ENCODE results near the gene CELF5.

CELF5 gene

GRCh38 chr19:3269916-3270671, 45.6 kb downstream of the CELF5 start:
- DNase-seq (ENCODE audit: insufficient read length, low spot score): no peak
- no peak for FAIRE-seq

GRCh38 chr19:3270902-3271301, 46.4 kb downstream of the CELF5 start:
- FAIRE-seq: no peak
- no peak for DNase-seq (ENCODE audit: insufficient read length, low spot score)

- DNase-seq (ENCODE audit: insufficient read length, low spot score) (no peak), FAIRE-seq (no peak)
These were observed 48.0 kb downstream of the CELF5 start for GRCh38 chr19:3272401-3272931.

- FAIRE-seq (no peak), DNase-seq (ENCODE audit: insufficient read length, low spot score) (no peak)
These were observed 48.5 kb downstream of the CELF5 start for GRCh38 chr19:3272952-3273351.

- FAIRE-seq (no peak), DNase-seq (ENCODE audit: insufficient read length, low spot score) (no peak)
These were observed 49.9 kb downstream of the CELF5 start for GRCh38 chr19:3274245-3274941.

GRCh38 chr19:3274942-3275582, 50.6 kb downstream of the CELF5 start:
- peak; percentile 77 for DNase-seq (ENCODE audit: insufficient read length, low spot score)

GRCh38 chr19:3275583-3276340, 51.3 kb downstream of the CELF5 start:
- peak; percentile 88 for DNase-seq (ENCODE audit: insufficient read length, low spot score)
- FAIRE-seq: peak; percentile 68

More at GRCh38 chr19:3274942-3275582, 50.6 kb downstream of the CELF5 start:
- FAIRE-seq: peak; percentile 37

GRCh38 chr19:3276341-3276799, 51.9 kb downstream of the CELF5 start:
- peak; percentile 28 for FAIRE-seq
- no peak for DNase-seq (ENCODE audit: insufficient read length, low spot score)

- FAIRE-seq (no peak), DNase-seq (ENCODE audit: insufficient read length, low spot score) (no peak)
These were observed 53.2 kb downstream of the CELF5 start for GRCh38 chr19:3277649-3278048.

- FAIRE-seq (no peak), DNase-seq (ENCODE audit: insufficient read length, low spot score) (no peak)
These were observed 53.8 kb downstream of the CELF5 start for GRCh38 chr19:3278294-3278693.

GRCh38 chr19:3278749-3279148, 54.3 kb downstream of the CELF5 start:
- no peak for FAIRE-seq
- DNase-seq (ENCODE audit: insufficient read length, low spot score): no peak

GRCh38 chr19:3279306-3279705, 54.8 kb downstream of the CELF5 start:
- FAIRE-seq: no peak
- DNase-seq (ENCODE audit: insufficient read length, low spot score): no peak

GRCh38 chr19:3281026-3281425, 56.6 kb downstream of the CELF5 start:
- no peak for FAIRE-seq
- no peak for DNase-seq (ENCODE audit: insufficient read length, low spot score)

GRCh38 chr19:3282155-3282554, 57.7 kb downstream of the CELF5 start:
- DNase-seq (ENCODE audit: insufficient read length, low spot score) (no peak), FAIRE-seq (no peak)

- FAIRE-seq: no peak
- no peak for DNase-seq (ENCODE audit: insufficient read length, low spot score)
These were observed 58.1 kb downstream of the CELF5 start for GRCh38 chr19:3282564-3282963.

GRCh38 chr19:3283246-3283751, 58.8 kb downstream of the CELF5 start:
- DNase-seq (ENCODE audit: insufficient read length, low spot score): no peak
- FAIRE-seq: no peak

- no peak for DNase-seq (ENCODE audit: insufficient read length, low spot score)
- no peak for FAIRE-seq
These were observed 59.6 kb downstream of the CELF5 start for GRCh38 chr19:3283886-3284657.

GRCh38 chr19:3284759-3285646, 60.5 kb downstream of the CELF5 start:
- DNase-seq (ENCODE audit: insufficient read length, low spot score) (no peak), FAIRE-seq (peak; percentile 31)
